GM19193 (cell line): ENCODE data around the gene UCP2.

Experiments
- POLR2A ChIP-seq: IDR thresholded peaks from 4 replicates; pipeline ENCODE4 v1.6.1; 2011; ENCODE audit not compliant: insufficient read depth, insufficient read length; ENCODE audit errors: extremely low read depth

UCP2 gene

DNA sequence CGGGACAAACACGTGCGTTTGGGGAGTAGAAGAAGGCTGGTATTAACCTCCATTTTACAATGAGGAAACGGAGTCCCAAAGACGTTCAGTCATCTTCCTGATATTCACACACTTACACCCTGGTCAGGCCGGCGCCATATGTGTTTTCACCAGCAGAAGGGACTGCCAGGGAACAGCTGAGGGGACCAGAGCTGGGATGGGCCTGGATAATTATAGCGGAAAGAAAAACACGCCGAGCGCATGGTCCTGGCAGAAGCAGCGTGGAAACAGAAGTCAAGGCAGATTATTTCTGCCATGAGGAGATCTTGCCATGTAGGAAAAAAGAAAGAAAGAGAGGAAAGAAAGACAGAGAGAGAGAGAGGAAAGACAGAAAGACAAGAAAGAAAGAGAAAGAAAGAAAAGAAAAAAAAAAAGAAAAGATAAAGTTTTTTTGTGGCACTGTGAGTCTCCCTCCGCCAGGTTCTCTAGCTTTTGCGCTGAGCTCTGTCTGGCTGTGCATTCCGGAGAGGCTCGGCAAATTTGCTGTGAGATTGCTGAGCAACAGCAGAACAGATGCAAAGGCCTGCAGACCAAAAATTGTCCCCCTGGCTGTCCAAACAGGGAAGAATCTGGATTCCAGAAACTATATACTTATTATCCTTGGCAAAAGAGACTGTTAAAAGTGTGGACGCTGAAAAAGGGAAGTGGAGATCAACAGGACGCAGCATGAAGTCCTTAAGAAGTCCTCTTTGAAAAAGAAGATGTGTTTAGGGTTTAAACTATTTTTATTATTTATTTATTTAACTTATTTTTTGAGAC, 1.3 kb upstream of the UCP2 start:
- no peak for TF ChIP-seq POLR2A

GRCh38 chr11:73982990-73983740, 522 bp upstream of the UCP2 start:
- peak; percentile 81 for TF ChIP-seq POLR2A

DNA sequence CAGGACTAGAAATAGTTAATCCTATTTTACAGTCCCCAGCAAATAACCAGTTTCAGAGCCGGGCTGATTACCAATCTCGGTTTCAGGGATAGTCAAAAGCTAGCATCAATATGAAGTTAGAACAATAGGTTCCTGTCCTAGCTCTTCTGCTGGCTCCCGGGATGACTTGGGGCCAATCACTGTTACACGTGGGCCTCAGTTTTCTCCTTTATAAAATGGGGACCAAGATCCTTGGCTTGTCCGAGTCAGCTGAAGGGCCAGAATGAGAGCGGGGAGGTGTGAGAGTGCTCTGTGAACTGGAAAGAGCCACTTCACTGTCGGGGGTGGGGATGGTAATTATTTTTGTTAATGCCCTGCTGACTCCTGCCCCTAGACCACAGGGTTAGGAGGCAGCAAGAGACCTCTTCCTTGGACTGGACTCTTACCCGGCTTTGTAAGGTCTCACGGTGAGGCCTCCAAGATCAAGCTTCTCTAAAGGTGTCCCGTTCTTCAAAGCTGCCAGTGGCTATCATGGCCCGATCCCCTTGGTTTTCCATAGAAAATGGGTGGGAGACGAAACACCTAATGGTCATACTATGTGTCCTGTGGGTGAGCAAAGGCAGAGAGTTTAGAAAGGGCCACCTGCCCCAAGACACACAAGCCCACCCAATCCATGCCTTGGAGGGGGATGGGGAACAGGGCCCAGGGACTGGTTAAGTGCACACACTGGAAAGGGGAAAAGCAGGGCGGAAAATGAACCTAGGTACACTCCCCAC, 1.4 kb downstream of the UCP2 start:
- TF ChIP-seq POLR2A = peak; percentile 17

GRCh38 chr11:73980001-73980961, 2.4 kb downstream of the UCP2 start:
- TF ChIP-seq POLR2A = peak; percentile 46

DNA sequence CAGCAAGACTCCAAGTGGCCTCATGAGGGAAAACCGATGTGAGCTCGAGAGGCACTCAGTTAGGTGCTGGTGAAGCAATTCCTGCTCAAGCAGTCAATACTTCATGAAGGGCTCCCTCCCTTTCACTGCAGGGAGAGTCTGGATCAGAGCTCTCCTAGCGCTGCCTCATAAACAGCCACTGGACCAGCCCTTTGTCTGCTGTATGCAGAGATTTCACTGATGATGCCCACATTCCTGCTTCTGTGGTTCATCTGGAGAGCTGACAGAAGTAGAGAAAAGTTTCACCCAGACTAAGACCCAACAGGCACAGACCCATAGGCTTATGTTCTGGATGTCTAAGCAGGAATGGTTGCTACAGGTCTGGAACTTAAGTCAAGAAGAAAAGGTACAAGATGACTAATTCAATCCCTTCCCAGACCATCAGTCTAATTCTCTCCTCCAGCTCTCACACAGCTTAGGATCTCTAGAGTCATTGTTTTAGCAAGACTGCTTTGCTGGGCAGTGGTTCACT, 4.0 kb downstream of the UCP2 start:
- no peak for TF ChIP-seq POLR2A

DNA sequence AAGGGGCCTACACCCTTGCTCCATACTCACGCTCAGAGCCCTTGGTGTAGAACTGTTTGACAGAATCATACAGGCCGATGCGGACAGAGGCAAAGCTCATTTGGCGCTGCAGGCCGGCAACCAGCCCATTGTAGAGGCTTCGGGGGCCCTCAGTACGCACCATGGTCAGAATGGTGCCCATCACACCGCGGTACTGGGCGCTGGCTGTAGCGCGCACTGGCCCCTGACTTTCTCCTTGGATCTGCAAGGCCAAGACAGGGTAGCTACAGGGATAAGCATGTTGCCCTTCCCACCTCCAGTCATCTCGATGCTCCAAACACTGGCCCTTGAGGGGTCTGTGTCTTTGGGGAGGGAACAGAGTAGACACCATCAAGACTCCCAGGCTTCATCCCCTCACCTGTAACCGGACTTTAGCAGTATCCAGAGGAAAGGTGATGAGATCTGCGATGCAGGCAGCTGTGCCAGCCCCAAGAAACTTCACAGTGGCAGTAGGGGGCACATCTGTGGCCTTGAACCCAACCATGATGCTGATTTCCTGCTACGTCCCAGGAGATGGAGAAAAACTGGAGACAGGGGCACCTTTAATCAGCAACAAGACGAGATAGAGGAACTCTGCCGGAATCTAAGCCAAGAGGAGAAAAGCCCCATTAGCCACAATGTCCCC, 4.7 kb downstream of the UCP2 start:
- TF ChIP-seq POLR2A = no peak

GRCh38 chr11:73976451-73977151, 6.0 kb downstream of the UCP2 start:
- TF ChIP-seq POLR2A = no peak

- no peak for TF ChIP-seq POLR2A
Measured at GRCh38 chr11:73975479-73975757, 7.2 kb downstream of the UCP2 start.

DNA sequence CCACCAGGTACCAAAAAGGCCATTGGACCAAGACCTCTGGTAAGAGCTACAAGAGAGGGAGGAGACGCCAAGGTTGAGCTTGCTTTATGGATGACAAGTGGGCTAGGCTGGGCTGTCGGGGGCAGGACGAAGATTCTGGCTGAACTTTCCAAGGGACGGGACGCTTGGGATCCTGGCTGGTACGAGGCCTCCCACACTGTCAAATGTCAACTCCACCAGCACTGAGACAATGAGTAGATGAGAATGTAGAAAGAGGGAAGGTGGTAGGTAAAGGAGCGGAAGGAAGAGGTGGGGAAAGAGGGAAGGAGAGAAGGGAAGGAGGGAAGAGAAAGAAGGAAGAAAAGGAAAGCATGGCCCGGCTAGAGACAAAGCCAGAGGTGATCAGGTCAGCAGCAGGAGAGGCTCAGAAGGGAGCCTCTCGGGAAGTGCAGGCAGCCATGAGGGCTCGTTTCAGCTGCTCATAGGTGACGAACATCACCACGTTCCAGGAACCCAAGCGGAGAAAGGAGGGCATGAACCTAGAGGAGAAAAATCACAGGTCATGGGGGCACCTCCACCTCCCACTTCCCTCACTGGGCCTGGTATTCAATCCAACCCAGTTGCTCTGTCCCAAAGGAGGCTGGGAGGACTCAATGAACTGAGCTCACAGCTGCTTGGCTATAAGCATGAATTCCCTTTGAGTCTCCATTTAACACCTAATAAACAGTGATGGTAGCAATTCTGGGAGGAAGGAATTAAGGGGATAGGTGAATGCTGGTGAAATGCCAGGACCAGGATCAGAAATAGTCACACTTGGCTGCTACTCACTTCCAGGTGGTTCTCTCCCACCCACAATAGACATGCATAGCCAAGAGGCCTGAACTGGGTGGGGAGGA, 7.8 kb downstream of the UCP2 start:
- no peak for TF ChIP-seq POLR2A

GRCh38 chr11:73972620-73973449, 9.8 kb downstream of the UCP2 start:
- TF ChIP-seq POLR2A = peak; percentile 18

DNA sequence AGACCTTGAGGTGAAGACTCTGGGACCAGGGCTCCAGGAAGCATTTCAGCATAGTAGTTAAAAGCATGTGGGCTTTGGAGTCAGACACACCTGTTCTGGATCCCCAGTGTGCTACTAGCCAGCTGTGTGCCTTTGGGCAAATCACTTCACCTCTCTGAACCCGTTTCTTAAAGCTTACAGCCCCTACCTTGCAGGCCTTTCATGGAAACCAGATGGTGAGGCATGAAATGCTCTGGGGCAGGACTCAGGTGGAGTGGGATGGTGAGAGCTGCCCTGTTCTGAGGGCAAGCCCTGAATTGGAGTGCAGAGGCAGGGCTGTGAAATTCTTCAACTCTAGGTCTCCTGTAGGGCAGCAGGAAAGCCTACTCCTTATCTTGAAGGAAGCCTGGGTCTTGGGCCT, 10.5 kb downstream of the UCP2 start:
- TF ChIP-seq POLR2A = no peak

DNA sequence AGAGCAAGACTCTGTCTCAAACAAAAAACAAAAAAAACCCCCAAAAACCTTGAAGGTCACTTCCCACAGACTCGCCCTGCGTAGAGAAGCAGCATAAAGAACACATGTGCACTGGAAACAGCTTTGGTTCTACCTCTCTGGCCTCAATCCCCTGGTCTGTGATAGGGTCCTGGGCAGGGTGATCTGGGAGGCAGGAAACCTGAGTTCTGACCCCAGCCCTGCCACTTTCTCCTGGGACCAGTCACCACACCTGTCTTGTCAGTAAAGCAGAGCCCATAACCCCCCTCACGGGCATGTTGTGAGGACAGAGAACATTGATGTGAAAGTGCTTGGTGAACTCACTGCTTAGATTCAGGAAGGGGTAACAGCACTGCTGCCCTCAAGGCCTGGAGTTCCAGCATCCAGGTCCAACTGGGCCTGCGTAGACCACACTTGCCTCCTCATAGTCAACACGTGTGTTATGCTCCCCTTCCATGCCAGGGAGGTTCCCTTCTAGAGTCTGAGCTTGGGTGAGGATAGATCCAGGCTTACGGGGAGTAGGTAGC, 11.4 kb downstream of the UCP2 start:
- TF ChIP-seq POLR2A = peak; percentile 55
